Femur (tissue), 1 donor: ENCODE data around the gene OPRM1.

Experiments
- DNase-seq: peaks from one replicate; pipeline ENCODE4 v3.0.0-alpha.2; 2017

OPRM1 gene

DNA sequence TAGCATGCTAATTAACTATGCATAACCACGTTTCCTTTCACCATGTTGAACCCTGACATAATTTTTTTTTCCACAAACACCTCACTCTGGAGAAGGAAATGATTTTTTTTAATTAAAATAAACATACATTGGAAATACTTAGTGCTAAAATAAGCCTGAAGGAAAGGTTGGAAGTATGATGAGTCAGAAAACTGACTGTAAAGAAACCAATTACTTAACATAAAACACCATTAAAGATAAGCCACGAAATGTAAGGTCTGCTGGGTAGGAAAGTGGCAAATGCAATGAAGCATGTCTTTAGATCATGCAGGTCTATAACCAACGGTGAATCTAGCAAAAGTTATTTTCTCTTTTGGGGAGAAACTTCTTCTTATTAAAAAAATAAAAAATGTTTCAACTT is 47.5 kb downstream of the OPRM1 start:
- no peak for DNase-seq

- DNase-seq = no peak
These were observed 53.4 kb downstream of the OPRM1 start for GRCh38 chr6:154092326-154092962.

- no peak for DNase-seq
These were observed 54.4 kb downstream of the OPRM1 start for GRCh38 chr6:154093231-154094044.

DNA sequence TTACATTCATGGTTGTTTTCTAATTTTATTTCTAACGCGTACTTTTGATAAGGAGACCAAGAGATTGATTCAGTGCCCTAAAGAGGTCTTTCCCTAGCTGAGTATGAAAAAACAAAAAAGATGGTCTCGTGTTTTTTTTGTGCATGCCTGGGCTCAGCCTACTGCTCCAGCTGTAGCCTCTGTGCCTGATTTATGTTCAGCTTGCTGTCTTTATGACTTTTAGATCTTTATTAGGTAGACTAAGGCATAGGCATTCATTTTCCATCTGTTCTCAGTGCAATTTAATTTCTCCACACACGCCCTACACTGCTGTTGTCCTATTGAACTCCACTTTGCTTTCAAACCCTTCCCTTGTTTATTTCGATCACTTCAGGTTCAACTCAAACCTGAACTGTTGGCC is 56.5 kb downstream of the OPRM1 start:
- DNase-seq = no peak

DNA sequence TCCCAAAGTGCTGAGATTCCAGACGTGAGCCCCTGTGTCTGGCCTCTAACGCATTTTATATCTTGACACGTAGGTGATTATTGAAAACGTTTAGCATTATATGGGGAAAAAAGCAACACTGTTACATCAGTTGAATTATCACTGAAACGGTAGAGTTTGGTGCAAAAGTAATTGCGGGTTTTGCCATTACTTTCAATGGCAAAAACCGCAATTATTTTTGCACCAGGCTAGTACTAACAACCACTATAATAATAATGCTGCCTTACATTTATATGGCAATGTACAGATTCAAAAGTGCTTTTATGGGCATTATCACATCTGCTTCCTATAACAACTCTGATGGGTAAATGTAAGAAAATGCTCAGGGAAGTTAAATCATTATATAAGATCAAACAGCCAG is 57.3 kb downstream of the OPRM1 start:
- no peak for DNase-seq

DNA sequence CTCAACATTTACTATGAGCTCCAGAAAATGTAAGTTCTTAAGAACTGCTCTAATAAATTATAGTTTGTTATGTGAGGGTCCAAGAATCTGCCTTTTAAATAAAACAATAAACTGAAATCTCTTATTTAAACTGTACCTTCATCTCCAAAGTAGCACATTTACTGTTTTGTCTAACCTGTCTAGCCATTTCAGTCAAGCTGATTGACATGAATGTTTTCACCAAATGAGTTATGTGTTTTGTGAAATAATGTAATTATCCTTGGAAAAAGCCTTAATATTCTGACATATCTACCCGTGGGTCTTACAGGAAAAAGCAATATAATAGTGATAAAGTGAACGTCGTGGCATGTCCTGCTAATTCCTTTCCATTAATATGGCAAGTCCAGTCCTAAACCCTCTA is 57.8 kb downstream of the OPRM1 start:
- no peak for DNase-seq

DNA sequence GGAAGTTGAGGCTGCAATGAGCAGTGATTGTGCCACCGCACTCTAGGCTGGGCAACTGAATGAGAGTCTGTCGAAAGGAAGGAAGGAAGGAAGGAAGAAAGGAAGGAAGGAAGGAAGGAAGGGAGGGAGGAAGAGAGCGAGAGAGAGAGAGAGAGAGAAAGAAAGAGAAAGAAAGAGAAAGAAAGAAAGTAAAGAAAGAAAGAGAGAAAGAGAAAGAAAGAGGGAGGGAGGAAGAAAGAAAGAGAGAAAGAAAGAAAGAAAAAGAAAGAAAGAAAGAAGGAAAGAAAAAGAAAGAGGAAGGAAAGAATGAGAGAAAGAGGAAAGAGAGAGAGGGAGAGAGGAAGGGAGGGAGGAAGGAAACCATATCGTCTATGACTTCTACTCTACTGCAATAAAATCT is 60.2 kb downstream of the OPRM1 start:
- DNase-seq = no peak

DNA sequence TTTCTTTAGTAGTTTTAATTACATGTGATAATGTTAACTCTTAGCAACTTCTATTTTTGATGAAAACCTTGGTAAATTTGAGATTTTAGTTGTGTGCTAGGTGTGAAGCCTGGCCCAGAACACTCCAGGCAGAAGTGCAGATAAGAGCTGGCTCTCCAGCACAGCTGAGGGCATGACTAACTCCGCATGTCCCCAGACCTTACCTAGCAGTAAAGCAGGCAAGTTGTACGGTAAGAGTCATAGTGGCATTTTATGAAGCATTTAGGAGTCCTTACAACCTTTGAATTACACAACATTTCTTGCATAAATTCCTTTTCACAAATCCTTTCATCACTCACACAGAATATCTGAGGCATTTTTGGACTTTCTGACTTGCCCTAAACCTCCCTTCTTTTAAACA is 67.2 kb downstream of the OPRM1 start:
- DNase-seq = no peak

- no peak for DNase-seq
These were observed 72.0 kb downstream of the OPRM1 start for GRCh38 chr6:154111025-154111424.

DNA sequence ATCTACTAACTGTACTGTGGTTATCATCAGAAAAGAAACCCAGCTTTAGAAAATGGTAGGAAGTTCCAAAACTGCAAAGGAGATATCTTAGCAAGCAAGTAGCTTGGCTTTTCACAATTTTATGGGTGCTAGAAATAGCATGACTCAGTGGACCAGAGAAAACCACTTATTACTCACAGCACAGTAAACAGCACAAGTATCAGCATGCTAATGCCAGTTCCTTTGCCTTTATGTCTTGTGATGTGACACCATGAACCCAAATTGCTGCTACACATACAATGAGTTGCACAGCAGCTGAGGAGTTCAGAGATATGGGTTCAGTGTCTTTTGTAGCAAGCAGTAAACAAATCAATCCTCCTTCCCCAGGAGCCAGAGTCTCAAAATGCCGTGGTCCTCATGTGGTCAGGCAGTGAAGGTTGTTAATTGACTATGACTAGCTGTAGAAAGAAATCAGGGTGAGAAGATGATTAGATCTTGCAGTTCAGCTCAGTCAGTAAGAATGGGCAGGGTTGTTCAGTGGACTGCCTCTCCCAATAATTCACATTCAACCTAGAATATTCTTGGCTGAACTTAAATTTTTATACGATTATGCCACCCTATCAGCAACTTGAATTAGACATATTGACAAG is 73.3 kb downstream of the OPRM1 start:
- DNase-seq = no peak

- no peak for DNase-seq
These were observed 74.4 kb downstream of the OPRM1 start for GRCh38 chr6:154113392-154113791.

- no peak for DNase-seq
These were observed 78.4 kb downstream of the OPRM1 start for GRCh38 chr6:154117485-154117884.

DNA sequence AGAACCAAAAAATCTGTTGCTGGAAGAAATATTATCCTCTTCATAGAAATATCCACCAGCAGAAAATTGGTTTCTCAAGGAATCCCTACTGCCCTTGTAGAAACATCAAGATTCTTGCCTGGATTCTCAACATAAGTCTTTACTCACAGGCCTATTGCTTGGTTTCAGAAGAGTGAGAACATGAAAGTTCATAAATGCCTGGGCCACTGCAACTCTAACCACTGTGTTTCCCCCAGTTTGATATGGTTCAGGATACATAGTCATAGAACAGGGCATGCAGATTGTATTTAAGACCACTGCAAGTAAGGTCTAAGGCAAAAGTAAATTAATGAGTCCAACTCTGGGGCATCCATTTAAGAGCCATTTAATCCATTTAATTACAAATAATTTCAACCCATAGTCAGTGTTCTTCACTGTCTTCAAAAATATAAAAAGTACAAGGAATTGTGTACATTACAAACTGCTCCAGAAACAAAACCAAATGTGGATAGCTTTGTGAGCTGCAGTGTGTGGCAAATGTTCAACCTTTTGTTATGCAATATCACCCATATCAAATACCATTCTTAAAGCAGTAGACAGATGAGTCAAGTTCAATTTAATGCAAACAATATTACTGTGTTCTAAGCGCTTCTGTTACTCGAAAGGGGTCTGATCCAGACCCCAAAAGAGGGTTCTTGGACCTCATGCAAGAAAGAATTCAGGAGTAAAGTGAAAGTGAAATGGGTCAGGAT is 83.3 kb downstream of the OPRM1 start:
- DNase-seq = no peak

DNA sequence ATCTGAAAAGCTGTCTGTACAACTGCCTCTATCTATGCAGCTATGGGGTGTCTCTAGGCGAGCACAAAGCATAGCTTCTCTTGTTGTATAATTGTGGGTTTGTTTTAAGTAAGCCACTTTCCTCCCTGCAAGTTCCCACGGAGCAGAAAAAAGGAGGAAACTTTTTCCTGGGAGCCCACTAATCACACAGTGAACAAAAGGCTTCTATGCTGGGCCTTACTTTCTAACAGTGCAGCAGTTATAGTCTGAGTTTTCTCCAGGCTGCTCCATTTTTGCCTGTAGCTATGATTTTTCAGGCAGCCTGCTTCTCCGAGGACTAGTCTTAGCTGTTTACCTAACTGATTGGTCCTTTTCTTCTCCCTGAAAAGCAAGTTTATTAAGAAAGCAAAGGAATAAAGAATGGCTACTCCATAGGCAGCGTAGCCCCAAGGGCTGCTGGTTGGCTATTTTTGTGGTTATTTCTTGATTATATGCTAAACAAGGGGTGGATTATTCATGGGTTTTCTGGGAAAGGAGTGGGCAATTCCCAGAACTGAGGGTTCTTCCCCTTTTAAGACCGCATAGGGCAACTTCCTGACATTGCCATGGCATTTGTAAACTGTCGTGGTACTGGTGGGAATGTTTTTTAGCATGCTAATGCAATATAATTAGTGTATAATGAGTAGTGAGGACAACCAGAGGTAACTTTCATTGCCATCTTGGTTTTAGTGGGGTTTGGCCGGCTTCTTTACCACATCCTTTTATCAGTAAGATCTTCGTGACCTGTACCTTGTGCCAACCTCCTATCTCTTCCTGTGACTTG is 84.3 kb downstream of the OPRM1 start:
- peak; percentile 24 for DNase-seq

DNA sequence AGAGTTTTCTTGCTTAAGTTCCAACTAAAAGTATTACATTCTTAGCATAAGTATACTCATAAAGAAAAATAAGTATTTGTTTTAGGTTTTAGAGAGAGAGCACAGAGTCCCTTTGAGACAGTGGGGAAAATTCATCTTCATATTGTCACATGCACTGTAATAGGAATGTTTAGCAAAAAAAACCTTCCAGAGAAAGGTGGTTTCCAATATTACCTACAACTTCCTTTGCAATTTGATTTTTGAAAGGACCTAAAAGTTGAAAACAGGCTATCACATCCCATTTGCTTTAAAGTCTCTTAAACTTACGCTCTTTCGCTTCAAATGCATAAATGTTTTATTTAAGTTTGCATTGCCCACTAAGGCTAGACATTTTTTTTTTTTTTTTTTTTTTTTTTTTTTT is 86.4 kb downstream of the OPRM1 start:
- DNase-seq = no peak

DNA sequence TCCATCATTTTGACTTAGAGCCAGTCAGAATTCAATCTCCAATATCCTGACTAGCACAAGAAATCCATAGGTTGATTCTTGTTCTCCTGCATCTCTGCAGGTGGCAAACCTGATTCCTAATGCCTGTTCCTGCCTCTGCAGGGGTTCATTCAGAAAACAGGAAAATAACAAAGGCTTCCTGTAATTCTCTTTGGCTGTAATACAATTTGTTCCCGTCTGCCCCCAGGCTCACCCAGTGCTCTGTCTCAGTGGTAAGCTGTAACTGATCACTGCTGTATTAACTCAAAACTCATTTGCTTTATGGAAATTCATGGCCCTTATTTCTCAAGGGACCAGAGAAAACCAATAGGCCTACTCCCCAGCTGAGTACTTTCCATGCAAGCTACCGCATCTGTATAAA is 88.6 kb downstream of the OPRM1 start:
- DNase-seq = no peak

GRCh38 chr6:154134471-154135147 is 95.6 kb downstream of the OPRM1 start:
- no peak for DNase-seq

DNA sequence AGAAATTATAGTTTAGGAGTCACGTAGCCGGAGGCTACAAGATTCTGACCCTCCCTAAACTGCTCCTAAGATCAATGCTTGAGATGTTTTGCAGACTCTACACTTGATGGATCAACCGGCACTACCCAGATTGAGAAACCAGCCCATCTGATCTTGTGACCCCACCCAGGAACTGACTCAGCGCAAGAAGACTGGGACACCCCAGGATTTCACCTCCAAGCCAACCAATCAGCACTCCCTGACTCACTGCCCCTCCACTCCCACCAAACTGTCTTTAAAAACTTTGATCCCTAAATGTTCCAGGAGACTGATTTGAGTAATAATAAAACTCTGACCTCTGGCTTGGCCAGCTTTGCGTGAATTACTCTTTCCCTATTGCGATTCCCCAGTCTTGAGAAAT is 99.8 kb downstream of the OPRM1 start:
- no peak for DNase-seq

- DNase-seq = no peak
These were observed 100.9 kb downstream of the OPRM1 start for GRCh38 chr6:154139892-154140291.

DNA sequence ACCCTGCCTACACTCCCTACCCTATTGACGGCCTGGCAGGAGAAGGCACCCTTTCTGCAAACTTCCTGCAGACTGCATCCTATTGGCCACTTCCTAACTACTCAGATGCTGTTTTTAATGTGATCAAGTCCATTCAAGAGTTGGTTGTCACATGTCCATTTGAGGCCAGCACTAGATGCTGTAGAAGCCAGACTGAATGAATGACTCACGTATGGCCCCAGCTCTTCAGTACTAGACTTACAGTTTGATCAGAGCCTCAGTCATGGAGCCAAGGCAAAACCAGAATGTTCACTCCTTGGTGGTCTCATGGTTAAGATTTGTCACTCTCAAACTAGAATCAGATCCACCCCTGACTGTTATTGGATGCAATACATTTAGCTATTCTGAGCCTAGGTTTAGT is 101.7 kb downstream of the OPRM1 start:
- no peak for DNase-seq

DNA sequence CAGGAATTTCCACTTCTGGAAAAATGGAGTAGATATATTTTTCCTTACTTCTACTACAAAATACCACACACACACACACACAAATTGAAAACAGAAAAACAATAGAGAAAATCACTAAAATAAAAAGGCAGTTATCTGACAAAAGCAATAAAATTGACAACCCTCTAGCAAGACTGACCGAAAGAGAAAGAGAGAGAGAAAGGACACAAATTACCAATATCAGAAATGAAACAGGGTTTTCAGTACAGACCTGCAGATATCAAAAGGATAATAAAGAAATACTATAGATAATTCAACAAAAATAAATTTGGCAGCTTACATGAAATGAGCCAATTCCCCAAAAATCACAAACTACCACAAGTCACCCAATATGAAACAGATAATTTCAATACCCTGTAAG is 104.7 kb downstream of the OPRM1 start:
- DNase-seq = no peak

GRCh38 chr6:154154389-154154967 is 115.4 kb downstream of the OPRM1 start:
- DNase-seq = peak; percentile 64
